T47D (cell line): ENCODE results near the gene NODAL.
"Not testable (repeated sequence)": the region's sequence is repeated elsewhere in the genome, so short reads cannot be mapped to it uniquely, and the experiment has no call there.

Source experiments
- DNase-seq, 2 experiments: peaks; one replicate each; pipeline versions ENCODE4 v3.0.0 to v3.0.0-alpha.2; 2011 to 2012; ENCODE audit warnings: low read depth in 1 of 2, low spot score in 1 of 2
- JUND ChIP-seq: IDR thresholded peaks from 2 replicates; pipeline ENCODE4 v1.6.1; 2012; ENCODE audit warnings: low read depth
- in situ Hi-C: cut with HindIII; loops from 2 replicates; pipeline ENCODE4 v1.10.0; 2016; ENCODE audit warnings: low sequenced_read_pairs, low pct_unique_long_range_greater_than_20kb

Gene NODAL

GRCh38 chr10:70441161-70441894 lies at the start of gene NODAL:
Gene NODAL (minus strand): TSS chr10:70441681. CDS start chr10:70441667, 14 bp downstream.
- in situ Hi-C loops: no loop called here
- TF ChIP-seq JUND: no peak
- no peak for DNase-seq

DNA sequence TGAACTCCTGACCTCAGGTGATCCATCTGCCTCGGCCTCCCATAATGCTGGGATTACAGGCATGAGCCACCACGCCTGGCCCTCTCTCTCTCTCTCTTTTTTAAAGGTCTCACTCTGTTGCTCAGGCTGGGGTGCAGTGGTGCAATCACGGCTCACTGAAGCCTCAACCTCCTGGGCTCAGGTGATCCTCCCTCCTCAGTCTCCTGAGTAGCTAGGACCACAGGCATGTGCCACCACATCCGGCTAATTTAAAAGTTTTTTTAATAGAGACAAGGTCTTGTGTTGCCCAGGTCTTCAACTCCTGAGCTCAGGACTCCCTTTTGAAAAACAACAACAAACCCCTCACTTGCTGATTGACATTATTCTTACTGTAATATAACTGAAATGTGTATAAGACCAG lies 48.7 kb upstream of the NODAL start:
- in situ Hi-C loops: no loop called here
- DNase-seq: no peak
- TF ChIP-seq JUND: no peak

DNA sequence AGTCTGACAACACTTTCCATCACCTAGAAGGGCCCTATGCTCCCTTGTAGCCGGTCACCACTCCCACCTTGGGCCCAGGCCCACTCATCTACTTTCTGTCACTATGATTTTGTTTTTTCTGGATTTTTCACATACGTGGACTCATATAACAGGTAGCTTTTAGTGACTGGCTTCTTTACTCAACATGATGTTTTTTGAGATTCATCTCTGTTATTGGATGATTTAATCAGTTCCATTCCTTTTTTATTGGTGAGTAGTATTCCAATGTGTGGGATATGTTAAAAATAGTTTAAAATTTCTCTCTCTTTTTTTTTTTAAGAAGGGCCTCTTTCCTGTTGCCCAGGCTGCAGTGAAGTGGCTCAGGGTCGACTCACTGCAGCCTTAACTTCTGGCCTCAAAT lies 46.3 kb upstream of the NODAL start:
- TF ChIP-seq JUND: no peak
- in situ Hi-C loops: no loop called here
- no peak for DNase-seq

DNA sequence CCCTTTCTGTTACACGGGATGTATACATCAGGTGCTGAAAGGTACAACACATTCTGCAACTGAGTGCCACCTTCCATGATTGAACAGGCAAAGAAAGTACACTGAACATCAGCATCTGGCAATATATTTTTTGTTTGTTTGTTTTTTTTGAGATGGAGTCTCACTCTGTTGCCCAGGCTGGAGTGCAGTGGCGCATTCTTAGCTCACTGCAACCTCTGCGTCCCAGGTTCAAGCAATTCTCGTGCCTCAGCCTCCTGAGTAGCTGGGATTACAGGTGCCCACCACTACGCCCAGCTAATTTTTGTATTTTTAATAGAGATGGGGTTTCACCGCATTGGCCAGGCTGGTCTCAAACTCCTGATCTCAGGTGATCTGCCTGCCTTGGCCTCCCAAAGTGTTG lies 42.4 kb upstream of the NODAL start:
- DNase-seq, in situ Hi-C loops: not testable (repeated sequence)

GRCh38 chr10:70482982-70483760 lies 41.7 kb upstream of the NODAL start:
- in situ Hi-C loops: no loop called here
- TF ChIP-seq JUND: no peak
- no peak for DNase-seq

- TF ChIP-seq JUND: no peak
- DNase-seq: no peak
- in situ Hi-C loops: no loop called here
Measured at GRCh38 chr10:70481831-70482530, 40.5 kb upstream of the NODAL start.

DNA sequence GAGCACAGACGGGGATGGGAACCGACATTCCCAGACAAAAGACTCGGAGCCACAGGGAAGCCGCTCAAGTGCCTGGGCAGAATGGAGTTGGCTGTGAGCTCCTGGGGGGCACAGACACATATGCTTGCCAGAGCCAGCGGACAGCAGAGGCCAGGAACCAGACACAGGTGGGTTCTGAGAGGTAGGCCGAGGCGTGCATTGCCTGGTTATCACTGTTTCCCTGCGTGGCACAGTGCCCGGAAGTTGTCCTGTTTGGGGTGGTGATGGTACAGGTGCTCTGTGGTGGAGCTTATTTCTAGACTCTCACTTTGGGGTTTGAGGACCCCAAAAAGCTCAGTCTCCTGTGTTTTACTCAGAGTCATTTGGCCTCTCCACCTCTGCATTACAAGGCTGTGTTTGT lies 39.6 kb upstream of the NODAL start:
- DNase-seq: no peak
- no peak for TF ChIP-seq JUND
- in situ Hi-C loops: no loop called here

GRCh38 chr10:70480239-70480861 lies 38.9 kb upstream of the NODAL start:
- no peak for TF ChIP-seq JUND
- no peak for DNase-seq
- in situ Hi-C loops: no loop called here

DNA sequence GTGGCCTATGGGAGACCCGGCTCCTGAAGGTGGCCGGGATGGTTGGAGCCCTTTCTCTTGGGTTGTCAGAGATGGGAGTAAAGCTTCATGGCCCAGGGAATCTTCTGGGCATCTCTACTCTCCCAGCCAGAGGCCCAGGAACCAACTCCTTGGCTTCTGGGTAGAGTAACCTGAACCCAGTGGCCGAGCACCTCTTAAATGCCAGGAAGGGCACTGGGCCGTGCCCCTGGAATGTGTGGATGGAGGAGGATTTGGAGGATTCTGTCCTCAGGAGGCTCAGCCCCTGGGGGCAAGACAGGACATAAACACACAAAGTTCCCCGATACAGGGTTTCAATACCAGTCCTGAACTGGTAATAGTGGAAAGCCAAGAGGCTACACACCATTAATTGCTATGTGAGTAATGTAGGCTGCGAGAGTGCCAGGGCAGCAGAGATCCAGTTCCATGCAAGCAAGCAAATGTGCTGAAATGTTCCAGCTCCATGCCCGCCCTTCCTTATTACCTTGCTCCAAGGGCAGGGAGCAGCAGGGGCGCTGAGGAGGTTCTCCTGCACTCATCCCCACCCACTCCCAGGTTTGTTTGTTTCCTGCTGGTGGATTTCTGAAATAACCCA lies 38.3 kb upstream of the NODAL start:
- in situ Hi-C loops: no loop called here
- TF ChIP-seq JUND: no peak

GRCh38 chr10:70479165-70479581 lies 37.7 kb upstream of the NODAL start:
- DNase-seq: no peak
- in situ Hi-C loops: no loop called here
- no peak for TF ChIP-seq JUND

More for the DNA sequence above, 38.3 kb upstream of the NODAL start:
- no peak for DNase-seq

- in situ Hi-C loops: no loop called here
- peak; percentile 22 to 54 for DNase-seq
- no peak for TF ChIP-seq JUND
Measured at GRCh38 chr10:70478191-70479164, 37.0 kb upstream of the NODAL start, which contains the start of gene PALD1. Gene PALD1 (plus strand): TSS chr10:70478767. CDS start chr10:70525952, 47,185 bp downstream.
